ENCODE data around the gene UCHL1. TPM values are rescaled to one million over a fixed set of nuclear protein-coding genes. Genes with fewer than 3 reads are reported as not detected.
"Not testable (repeated sequence)": the region's sequence is repeated elsewhere in the genome, so short reads cannot be mapped to it uniquely, and the experiment has no call there.

The UCHL1 gene
- total RNA-seq, 1 donor from 2014 or later: 1,012 TPM

DNA sequence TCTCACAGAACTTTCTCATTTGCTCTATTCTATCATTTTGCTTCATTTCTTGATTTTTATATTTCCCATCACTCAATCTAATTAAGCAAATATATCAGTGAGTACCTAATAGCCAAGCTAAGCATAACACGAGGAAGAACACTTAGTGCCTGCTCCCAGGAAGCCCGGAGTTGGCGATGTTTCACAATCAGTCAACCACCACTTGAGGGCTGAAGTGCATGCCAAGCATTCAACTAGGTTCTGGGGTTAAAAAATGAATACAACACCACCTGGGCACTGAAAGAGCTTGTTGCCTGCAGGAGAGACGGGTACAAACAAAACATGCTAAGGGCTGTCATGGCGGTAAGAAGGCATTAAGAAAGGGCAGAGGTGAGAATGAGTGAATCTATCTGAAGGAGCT, 47.5 kb downstream of the UCHL1 start:
- no peak overlapping the region for H3K4me3 Mint-ChIP-seq (ENCODE audit: unreplicated experiment)
- peaks cover 5% of the 10 kb centered on the region for H3K36me3 Mint-ChIP-seq (ENCODE audit: unreplicated experiment)
- no peak overlapping the region for H3K27ac Mint-ChIP-seq (ENCODE audit: unreplicated experiment)
- DNase-seq: no peak
- TF ChIP-seq, protein P1, sequence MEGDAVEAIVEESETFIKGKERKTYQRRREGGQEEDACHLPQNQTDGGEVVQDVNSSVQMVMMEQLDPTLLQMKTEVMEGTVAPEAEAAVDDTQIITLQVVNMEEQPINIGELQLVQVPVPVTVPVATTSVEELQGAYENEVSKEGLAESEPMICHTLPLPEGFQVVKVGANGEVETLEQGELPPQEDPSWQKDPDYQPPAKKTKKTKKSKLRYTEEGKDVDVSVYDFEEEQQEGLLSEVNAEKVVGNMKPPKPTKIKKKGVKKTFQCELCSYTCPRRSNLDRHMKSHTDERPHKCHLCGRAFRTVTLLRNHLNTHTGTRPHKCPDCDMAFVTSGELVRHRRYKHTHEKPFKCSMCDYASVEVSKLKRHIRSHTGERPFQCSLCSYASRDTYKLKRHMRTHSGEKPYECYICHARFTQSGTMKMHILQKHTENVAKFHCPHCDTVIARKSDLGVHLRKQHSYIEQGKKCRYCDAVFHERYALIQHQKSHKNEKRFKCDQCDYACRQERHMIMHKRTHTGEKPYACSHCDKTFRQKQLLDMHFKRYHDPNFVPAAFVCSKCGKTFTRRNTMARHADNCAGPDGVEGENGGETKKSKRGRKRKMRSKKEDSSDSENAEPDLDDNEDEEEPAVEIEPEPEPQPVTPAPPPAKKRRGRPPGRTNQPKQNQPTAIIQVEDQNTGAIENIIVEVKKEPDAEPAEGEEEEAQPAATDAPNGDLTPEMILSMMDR (IDR thresholded peaks at IDR 0.05; ENCODE audit: partially characterized antibody, unreplicated experiment): no peak
- no peaks in the 10 kb centered on the region for H3K27me3 Mint-ChIP-seq (ENCODE audit: unreplicated experiment)
- H3K4me1 Mint-ChIP-seq (ENCODE audit: low read depth, unreplicated experiment): peaks cover 2% of the 10 kb centered on the region
- peaks cover 3% of the 10 kb centered on the region for H3K9me3 Mint-ChIP-seq (ENCODE audit: unreplicated experiment)

DNA sequence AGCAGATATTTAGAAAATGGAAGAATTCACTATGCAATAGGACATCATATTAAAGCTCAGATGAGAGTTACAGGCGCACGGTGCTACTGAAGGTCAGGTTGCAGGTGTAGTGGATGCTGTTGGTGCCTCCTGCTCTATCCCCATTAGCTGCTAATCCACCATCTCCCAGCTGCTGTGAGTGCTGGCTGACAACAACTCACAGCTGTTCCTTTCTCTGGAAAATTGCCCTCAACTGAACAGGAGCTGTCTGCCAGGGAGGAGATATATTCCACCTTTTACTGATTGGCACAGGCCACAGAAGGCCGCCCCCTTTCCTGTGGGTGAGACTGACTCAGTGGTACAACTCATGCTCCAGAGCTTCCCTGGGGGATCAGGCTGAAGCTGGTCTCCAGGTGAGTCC, 48.7 kb downstream of the UCHL1 start:
- Mint-ChIP-seq H3K36me3 (ENCODE audit: unreplicated experiment) (peaks cover 5% of the 10 kb centered on the region), H3K9me3 (ENCODE audit: unreplicated experiment) (peaks cover 3% of the 10 kb centered on the region), H3K27me3 (ENCODE audit: unreplicated experiment) (no peaks in the 10 kb centered on the region), H3K4me3 (ENCODE audit: unreplicated experiment) (no peak overlapping the region), H3K4me1 (ENCODE audit: low read depth, unreplicated experiment) (peaks cover 2% of the 10 kb centered on the region), H3K27ac (ENCODE audit: unreplicated experiment) (no peak overlapping the region)
- TF ChIP-seq, protein P1 (IDR thresholded peaks at IDR 0.05; ENCODE audit: partially characterized antibody, unreplicated experiment): no peak
- no peak for DNase-seq

DNA sequence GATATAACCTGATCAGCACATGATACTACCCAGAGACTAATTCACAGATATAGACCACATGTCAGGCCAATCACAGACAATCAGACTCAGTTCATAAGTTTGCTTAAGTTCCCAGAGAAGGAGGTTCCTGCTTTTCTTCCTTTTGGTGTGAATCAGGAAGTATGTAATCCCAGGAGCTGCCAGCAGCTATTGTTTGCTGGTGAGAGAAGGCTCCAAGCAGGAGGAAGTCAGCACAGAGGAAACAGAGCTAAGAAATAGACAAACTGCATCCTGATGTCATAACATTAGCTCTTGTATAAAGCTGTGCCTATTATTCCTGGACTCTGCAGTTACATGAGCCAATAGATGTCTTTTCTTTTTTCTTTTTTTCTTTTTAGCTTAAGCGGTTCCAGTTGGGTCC, 50.9 kb downstream of the UCHL1 start:
- H3K4me3 Mint-ChIP-seq (ENCODE audit: unreplicated experiment): no peak overlapping the region
- no peaks in the 10 kb centered on the region for H3K27me3 Mint-ChIP-seq (ENCODE audit: unreplicated experiment)
- H3K9me3 Mint-ChIP-seq (ENCODE audit: unreplicated experiment): peaks cover 3% of the 10 kb centered on the region
- H3K27ac Mint-ChIP-seq (ENCODE audit: unreplicated experiment): no peak overlapping the region
- peaks cover 2% of the 10 kb centered on the region for H3K4me1 Mint-ChIP-seq (ENCODE audit: low read depth, unreplicated experiment)
- no peak for DNase-seq
- H3K36me3 Mint-ChIP-seq (ENCODE audit: unreplicated experiment): peaks cover 5% of the 10 kb centered on the region
- TF ChIP-seq, protein P1 (IDR thresholded peaks at IDR 0.05; ENCODE audit: partially characterized antibody, unreplicated experiment): no peak

DNA sequence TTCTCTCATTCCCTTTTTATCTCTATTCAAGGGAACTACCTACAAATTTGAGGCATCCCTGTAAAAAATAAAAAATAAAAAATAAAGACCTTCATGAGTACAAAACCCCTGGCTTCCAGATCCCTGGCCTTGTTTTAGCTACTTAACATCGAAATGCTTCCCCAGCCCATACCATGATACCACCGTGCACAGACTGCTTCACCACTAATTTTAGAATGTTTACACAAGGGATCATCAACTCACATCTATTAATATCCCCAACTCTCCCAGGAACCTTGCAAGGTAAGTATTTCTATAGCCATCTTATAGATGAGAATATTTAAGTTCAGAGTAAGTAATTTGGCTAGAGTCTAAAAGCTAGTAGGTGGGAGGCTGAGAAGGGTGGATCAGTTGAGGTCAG, 51.7 kb downstream of the UCHL1 start:
- Mint-ChIP-seq H3K4me1 (ENCODE audit: low read depth, unreplicated experiment) (peaks cover 2% of the 10 kb centered on the region), H3K36me3 (ENCODE audit: unreplicated experiment) (peaks cover 5% of the 10 kb centered on the region), H3K9me3 (ENCODE audit: unreplicated experiment) (peaks cover 3% of the 10 kb centered on the region), H3K27ac (ENCODE audit: unreplicated experiment) (no peak overlapping the region), H3K27me3 (ENCODE audit: unreplicated experiment) (no peaks in the 10 kb centered on the region), H3K4me3 (ENCODE audit: unreplicated experiment) (no peak overlapping the region)
- no peak for DNase-seq
- TF ChIP-seq, protein P1 (IDR thresholded peaks at IDR 0.05; ENCODE audit: partially characterized antibody, unreplicated experiment): no peak

DNA sequence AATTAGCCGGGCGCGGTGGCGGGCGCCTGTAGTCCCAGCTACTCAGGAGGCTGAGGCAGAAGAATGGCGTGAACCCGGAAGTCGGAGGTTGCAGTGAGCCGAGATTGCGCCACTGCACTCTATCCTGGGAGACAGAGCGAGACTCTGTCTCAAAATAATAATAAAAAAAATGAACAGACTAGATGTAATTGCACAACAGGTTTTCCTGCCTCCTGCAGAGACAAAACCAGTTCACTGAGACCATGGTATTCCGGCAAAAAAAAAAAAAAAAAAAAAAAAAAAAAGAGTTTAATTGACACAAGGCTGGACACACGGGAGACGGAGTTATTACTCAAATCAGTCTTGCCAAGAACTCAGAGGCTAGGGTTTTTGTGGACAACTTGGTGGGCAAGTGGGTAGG, 58.7 kb downstream of the UCHL1 start:
- not testable (repeated sequence) for H3K36me3 Mint-ChIP-seq (ENCODE audit: unreplicated experiment); H3K27me3 Mint-ChIP-seq (ENCODE audit: unreplicated experiment); H3K27ac Mint-ChIP-seq (ENCODE audit: unreplicated experiment); H3K9me3 Mint-ChIP-seq (ENCODE audit: unreplicated experiment); DNase-seq; H3K4me1 Mint-ChIP-seq (ENCODE audit: low read depth, unreplicated experiment); H3K4me3 Mint-ChIP-seq (ENCODE audit: unreplicated experiment)

DNA sequence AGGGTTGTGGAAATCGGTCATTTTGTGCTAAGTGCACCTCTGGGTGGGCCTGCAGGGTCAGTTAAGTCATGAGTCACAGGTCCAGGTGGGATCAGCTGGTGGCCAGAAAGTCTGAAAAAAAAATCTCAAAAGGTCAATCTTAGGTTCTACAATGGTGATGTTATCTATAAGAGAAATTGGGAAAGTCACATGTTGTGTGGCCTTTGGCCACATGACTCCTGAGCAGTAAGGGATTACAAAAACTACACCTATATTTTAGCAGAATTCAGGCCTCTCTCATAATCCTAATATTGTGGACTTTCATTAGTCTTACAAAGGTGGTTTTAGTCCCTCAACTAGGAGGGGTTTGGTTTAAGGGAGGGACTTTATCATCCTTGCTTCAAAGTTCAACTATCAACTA, 59.1 kb downstream of the UCHL1 start:
- TF ChIP-seq, protein P1 (IDR thresholded peaks at IDR 0.05; ENCODE audit: partially characterized antibody, unreplicated experiment): no peak
- Mint-ChIP-seq H3K27me3 (ENCODE audit: unreplicated experiment) (peaks cover 2% of the 10 kb centered on the region), H3K27ac (ENCODE audit: unreplicated experiment) (no peak overlapping the region)

More for the DNA sequence above, 59.1 kb downstream of the UCHL1 start:
- no peaks in the 10 kb centered on the region for H3K4me1 Mint-ChIP-seq (ENCODE audit: low read depth, unreplicated experiment)
- H3K9me3 Mint-ChIP-seq (ENCODE audit: unreplicated experiment): peaks cover 2% of the 10 kb centered on the region
- H3K36me3 Mint-ChIP-seq (ENCODE audit: unreplicated experiment): no peaks in the 10 kb centered on the region
- DNase-seq: no peak
- no peak overlapping the region for H3K4me3 Mint-ChIP-seq (ENCODE audit: unreplicated experiment)

Measured in glutamatergic neuron (in vitro differentiated cells).